GM12878 (cell line): ENCODE measurements around the gene PAK6. TPM values are rescaled to one million over a fixed set of nuclear protein-coding genes. Genes with fewer than 3 reads are reported as not detected.
A peak's percentile ranks its signal among the peaks of the same experiment; 100 is the strongest.

ENCODE experiments used
- ATF7 ChIP-seq: fragments of 450-650 bp; IDR thresholded peaks from 2 replicates; pipeline ENCODE4 v1.6.1; 2016; ENCODE audit warnings: low read depth, mild to moderate bottlenecking
- BACH1 ChIP-seq: fragments of 450-650 bp; IDR thresholded peaks from 2 replicates; pipeline ENCODE4 v1.6.1; 2017; ENCODE audit warnings: mild to moderate bottlenecking, borderline replicate concordance
- CBX5 ChIP-seq: sonication (generic); IDR thresholded peaks from 2 replicates; pipeline ENCODE4 v1.6.1; 2016; ENCODE audit warnings: low read depth, moderate library complexity, mild to moderate bottlenecking, inconsistent platforms
- CTCF ChIP-seq, 3 experiments: IDR thresholded peaks in 2 of 3; conservative IDR thresholded peaks in 1 of 3; 2 replicates each; pipeline ENCODE4 v1.5.1; 2011; ENCODE audit warnings: low read depth in 3 of 3, low read length in 3 of 3, mild to moderate bottlenecking in 3 of 3, control low read depth in 2 of 3, moderate library complexity in 2 of 3, inconsistent platforms in 1 of 3, mixed read lengths in 1 of 3; ENCODE audit not compliant: control insufficient read depth in 2 of 3, insufficient read depth in 1 of 3; ENCODE audit errors: extremely low read depth in 1 of 3
- DPF2 ChIP-seq: fragments of 450-650 bp; IDR thresholded peaks from 2 replicates; pipeline ENCODE4 v1.6.1; 2017; ENCODE audit warnings: mild to moderate bottlenecking
- EGR1 ChIP-seq, 2 experiments: IDR thresholded peaks; 1 replicate in 1 of 2; 2 replicates in 1 of 2; pipeline ENCODE4 v1.6.1; 2011 to 2012; ENCODE audit warnings: low read depth in 2 of 2, low read length in 2 of 2, borderline replicate concordance in 1 of 2, mild to moderate bottlenecking in 1 of 2, moderate library complexity in 1 of 2
- FOXK2 ChIP-seq: fragments of 450-650 bp; IDR thresholded peaks from 2 replicates; pipeline ENCODE4 v1.6.1; 2017; ENCODE audit warnings: mild to moderate bottlenecking, moderate library complexity
- HDAC2 ChIP-seq: fragments of 200-600 bp; sonication (generic); IDR thresholded peaks from 2 replicates; pipeline ENCODE4 v1.6.1; 2017
- IRF3 ChIP-seq: fragments of 450-650 bp; IDR thresholded peaks from 2 replicates; pipeline ENCODE4 v1.6.1; 2014; ENCODE audit warnings: mild to moderate bottlenecking
- MEF2B ChIP-seq: fragments of 450-650 bp; IDR thresholded peaks from 2 replicates; pipeline ENCODE4 v1.6.1; 2018; ENCODE audit warnings: mild to moderate bottlenecking, moderate library complexity; ENCODE audit not compliant: partially characterized antibody, poor library complexity, severe bottlenecking
- MYB ChIP-seq: fragments of 150-350 bp; IDR thresholded peaks from 2 replicates; pipeline ENCODE4 v1.6.1; 2014; ENCODE audit warnings: mild to moderate bottlenecking, low read depth, low read length, borderline replicate concordance
- MYC ChIP-seq: IDR thresholded peaks from 2 replicates; pipeline ENCODE4 v1.6.1; 2011; ENCODE audit warnings: mild to moderate bottlenecking, low read length, moderate library complexity, inconsistent platforms; ENCODE audit not compliant: insufficient read depth, insufficient replicate concordance, insufficient read length, severe bottlenecking
- PKNOX1 ChIP-seq: fragments of 450-650 bp; IDR thresholded peaks from 2 replicates; pipeline ENCODE4 v1.6.1; 2016; ENCODE audit warnings: mild to moderate bottlenecking
- POU2F2 ChIP-seq: IDR thresholded peaks from 3 replicates; pipeline ENCODE4 v1.6.1; 2011; ENCODE audit warnings: low read depth, mild to moderate bottlenecking, low read length, borderline replicate concordance
- PRDM15 ChIP-seq: fragments of 450-650 bp; formaldehyde crosslinking; IDR thresholded peaks from 2 replicates; pipeline ENCODE4 v1.4.0; 2020; ENCODE audit warnings: mild to moderate bottlenecking, moderate library complexity
- RBBP5 ChIP-seq: fragments of 200-600 bp; sonication (generic); conservative IDR thresholded peaks from 2 replicates; pipeline ENCODE4 v1.6.1; 2016
- SMAD5 ChIP-seq: IDR thresholded peaks from 2 replicates; pipeline ENCODE4 v1.6.1; 2016; ENCODE audit warnings: antibody characterized with exemption, low read depth
- SMC3 ChIP-seq: IDR thresholded peaks from 2 replicates; pipeline ENCODE4 v1.6.1; 2011; ENCODE audit warnings: low read length, improper control_type of control experiment, borderline replicate concordance
- SPI1 ChIP-seq: IDR thresholded peaks from 2 replicates; pipeline ENCODE4 v1.6.1; 2011; ENCODE audit warnings: low read depth, mild to moderate bottlenecking, low read length, moderate library complexity, borderline replicate concordance; ENCODE audit not compliant: insufficient read depth
- STAT3 ChIP-seq: IDR thresholded peaks from 2 replicates; pipeline ENCODE4 v1.6.1; 2011; ENCODE audit warnings: low read depth, low read length, improper control_type of control experiment
- WRNIP1 ChIP-seq: IDR thresholded peaks from 2 replicates; pipeline ENCODE4 v1.6.1; 2011; ENCODE audit warnings: low read depth, low read length, improper control_type of control experiment, borderline replicate concordance
- polyA plus RNA-seq, 11 experiments: library from polyadenylated mRNA; depleted of rRNA in 4 of 11; unstranded in 6 of 11; stranded (reverse) in 5 of 11; fragments of >200 nt; fragmentation: Nextera tagmentation in 4 of 11; fragmentation: Illumina TruSeq in 1 of 11; extraction: Ambion mirVana in 4 of 11; extraction: Trizol in 1 of 11; gene quantifications; 1 replicate in 1 of 11; 2 replicates in 10 of 11; pipeline versions ENCODE4 v1.2.1 to v1.2.3, GENCODE V29; 2011 to 2016; ENCODE audit warnings: inconsistent platforms in 2 of 11, missing spikeins in 2 of 11, low read depth in 1 of 11
- total RNA-seq, 4 experiments: library from RNA; depleted of rRNA in 3 of 4; stranded (reverse); fragments of >200 nt in 3 of 4; fragmentation: Illumina TruSeq in 1 of 4; extraction: Trizol in 1 of 4; gene quantifications; 2 replicates each; pipeline versions ENCODE4 v1.2.1 to v1.2.3, GENCODE V29; 2013 to 2021

PAK6 gene
- total and polyA plus RNA-seq, 10 of the 15 experiments (the other 5 are each of a cell fraction or from before 2014, with no cell fraction given), result 0.07 to 0.92 (median 0.31) TPM; not detected in 2

- TF ChIP-seq IRF3 (no peak), BACH1 (no peak), SMC3 (no peak; the same call in 1 of the 2 replicates), RBBP5 (no peak), WRNIP1 (no peak), CBX5 (no peak), FOXK2 (no peak), SPI1 (0 out of 2 replicates have a peak, but pooled peaks have one; percentile 26), MEF2B (no peak), MYB (no peak), MYC (no peak), PKNOX1 (peak; percentile 69), HDAC2 (no peak), SMAD5 (no peak), CTCF (IDR thresholded peaks at IDR 0.05 in 2 of 3, conservative IDR thresholded peaks at IDR 0.05 in 1 of 3; ENCODE audit: control insufficient read depth in 2 of 3, extremely low read depth in 1 of 3, insufficient read depth in 1 of 3, low read depth in 3 of 3, low read length in 3 of 3) (peak; percentile 39 to 40 (median 39); a peak in 5 of 6 replicates), PRDM15 (no peak), STAT3 (no peak), EGR1 (IDR thresholded peaks at IDR 0.05; ENCODE audit: borderline replicate concordance in 1 of 2, low read depth in 2 of 2, low read length in 2 of 2) (peak in 1 of 2 experiments; percentile 5; a peak in 1 of 3 replicates), POU2F2 (no peak), DPF2 (0 out of 2 replicates have a peak, but pooled peaks have one; percentile 13), ATF7 (no peak)
Measured at GRCh38 chr15:40323239-40323952, 84.5 kb downstream of the PAK6 start, which contains the start of gene INAFM2 (continued).
